ENCODE measurements around the gene LONRF2.

Gene LONRF2

GRCh38 chr2:100293341-100294161, 28.8 kb downstream of the LONRF2 start:
- H3K36me3 Mint-ChIP-seq (ENCODE audit: insufficient read depth): peaks cover 2% of the 10 kb centered on the region
- H3K4me1 Mint-ChIP-seq: no peaks in the 10 kb centered on the region
- no peaks in the 10 kb centered on the region for H3K9me3 Mint-ChIP-seq
- H3K4me3 Mint-ChIP-seq: no peak overlapping the region
- no peak overlapping the region for H3K27ac Mint-ChIP-seq (ENCODE audit: low read depth)
- no peak for DNase-seq (ENCODE audit: low spot score in 2 of 2)
- no peak for ATAC-seq (replicated peaks; ENCODE audit: extremely low read depth, poor library complexity, severe bottlenecking)
- no peaks in the 10 kb centered on the region for H3K27me3 Mint-ChIP-seq

DNA sequence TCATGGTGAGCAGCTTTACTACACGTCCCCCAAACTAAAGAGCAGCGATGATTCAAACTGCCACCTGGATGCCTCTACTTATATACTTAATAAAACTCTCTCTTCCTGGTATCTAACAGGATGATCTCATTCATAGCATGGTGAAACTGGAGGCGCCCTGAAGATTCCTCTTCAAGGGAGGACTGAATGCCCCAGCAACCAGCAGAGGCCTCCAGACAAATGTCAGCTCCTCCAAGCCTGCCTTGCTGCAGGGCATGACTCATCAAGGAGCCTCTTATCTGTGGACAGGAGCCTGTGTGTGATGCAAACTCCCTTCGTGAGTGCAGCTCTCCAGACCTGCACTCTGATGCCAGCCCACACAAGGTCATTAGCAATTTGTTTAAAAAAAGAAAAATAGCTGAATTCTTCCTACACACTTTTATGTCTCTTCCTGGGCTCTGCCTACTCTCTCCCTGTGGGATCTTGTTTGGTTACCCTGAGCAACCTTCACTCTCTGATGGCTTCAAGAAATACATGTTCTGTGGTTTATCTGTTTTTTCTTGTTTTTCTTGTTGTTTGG, 30.2 kb downstream of the LONRF2 start:
- Mint-ChIP-seq H3K9me3 (no peaks in the 10 kb centered on the region), H3K27me3 (no peaks in the 10 kb centered on the region), H3K36me3 (ENCODE audit: insufficient read depth) (peaks cover 2% of the 10 kb centered on the region), H3K27ac (ENCODE audit: low read depth) (no peak overlapping the region), H3K4me3 (no peak overlapping the region), H3K4me1 (no peaks in the 10 kb centered on the region)
- ATAC-seq (replicated peaks; ENCODE audit: extremely low read depth, poor library complexity, severe bottlenecking): no peak
- DNase-seq (ENCODE audit: low spot score in 2 of 2): no peak

DNA sequence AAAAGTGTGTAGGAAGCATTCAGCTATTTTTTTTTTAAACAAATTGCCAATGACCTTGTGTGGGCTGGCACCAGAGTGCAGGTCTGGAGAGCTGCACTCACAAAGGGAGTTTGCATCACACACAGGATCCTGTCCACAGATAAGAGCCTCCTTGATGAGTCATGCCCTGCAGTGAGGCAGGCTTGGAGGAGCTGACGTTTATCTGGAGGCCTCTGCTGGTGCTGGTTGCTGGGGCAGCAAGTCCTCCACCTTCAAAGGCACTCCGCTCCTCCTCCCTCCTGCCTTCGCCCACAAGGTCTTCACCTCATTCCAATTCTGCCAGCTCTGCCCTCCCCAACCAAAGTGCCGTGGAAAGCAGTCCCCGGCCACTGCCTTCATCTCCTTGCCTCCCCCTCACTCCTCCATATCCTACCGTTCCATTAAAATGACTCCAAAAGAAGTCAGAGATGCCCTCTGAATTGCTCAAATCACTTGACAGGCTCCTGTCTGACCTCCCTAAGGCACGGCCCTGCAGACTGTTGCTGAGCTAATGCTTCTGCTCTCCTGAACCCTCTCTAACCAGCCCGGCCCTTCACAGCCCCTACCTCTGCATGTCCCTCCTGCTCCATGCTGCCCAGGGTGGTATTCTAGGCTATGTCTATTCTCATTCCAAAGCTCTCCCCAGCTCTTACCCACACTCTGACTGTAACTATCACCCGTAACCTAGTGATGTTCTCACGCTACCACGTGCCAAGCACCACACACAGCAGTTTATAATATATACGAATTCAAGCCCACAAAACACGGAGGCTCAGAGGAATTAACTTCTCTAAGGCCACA, 30.9 kb downstream of the LONRF2 start:
- no peaks in the 10 kb centered on the region for H3K4me1 Mint-ChIP-seq
- no peaks in the 10 kb centered on the region for H3K9me3 Mint-ChIP-seq
- H3K4me3 Mint-ChIP-seq: no peak overlapping the region
- DNase-seq (ENCODE audit: low spot score in 2 of 2) (no peak), ATAC-seq (replicated peaks; ENCODE audit: extremely low read depth, poor library complexity, severe bottlenecking) (peak; percentile 70)
- no peak overlapping the region for H3K27ac Mint-ChIP-seq (ENCODE audit: low read depth)
- H3K36me3 Mint-ChIP-seq (ENCODE audit: insufficient read depth): peaks cover 2% of the 10 kb centered on the region
- no peaks in the 10 kb centered on the region for H3K27me3 Mint-ChIP-seq

- no peaks in the 10 kb centered on the region for H3K9me3 Mint-ChIP-seq
- H3K4me3 Mint-ChIP-seq: no peak overlapping the region
- H3K27ac Mint-ChIP-seq (ENCODE audit: low read depth): no peak overlapping the region
- H3K4me1 Mint-ChIP-seq: no peaks in the 10 kb centered on the region
- peaks cover 2% of the 10 kb centered on the region for H3K36me3 Mint-ChIP-seq (ENCODE audit: insufficient read depth)
- ATAC-seq (replicated peaks; ENCODE audit: extremely low read depth, poor library complexity, severe bottlenecking): no peak
- H3K27me3 Mint-ChIP-seq: peaks cover 5% of the 10 kb centered on the region
- no peak for DNase-seq (ENCODE audit: low spot score in 2 of 2)
Observed at GRCh38 chr2:100290718-100291151, 31.6 kb downstream of the LONRF2 start.

DNA sequence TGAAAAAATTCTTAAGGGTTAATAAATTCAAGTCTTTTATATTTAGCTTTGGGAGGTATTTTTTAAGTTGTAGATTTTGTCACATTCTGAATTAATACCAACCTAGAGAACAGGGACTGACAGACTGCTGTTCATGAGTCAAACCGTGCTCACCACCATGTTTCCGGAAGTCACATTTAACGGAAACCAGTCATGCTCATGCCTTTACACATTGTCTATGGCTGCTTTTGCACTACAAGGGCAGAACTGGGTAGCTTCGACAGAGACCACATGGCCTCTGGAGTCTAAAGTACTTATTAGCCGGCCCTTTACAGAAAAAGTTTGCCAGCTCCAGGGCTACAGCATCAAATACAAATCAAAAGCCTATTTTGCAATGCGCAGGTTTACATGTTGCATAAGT, 33.3 kb downstream of the LONRF2 start:
- Mint-ChIP-seq H3K27ac (ENCODE audit: low read depth) (no peak overlapping the region), H3K4me1 (no peaks in the 10 kb centered on the region), H3K9me3 (no peaks in the 10 kb centered on the region), H3K4me3 (no peak overlapping the region), H3K27me3 (peaks cover 13% of the 10 kb centered on the region), H3K36me3 (ENCODE audit: insufficient read depth) (no peaks in the 10 kb centered on the region)
- ATAC-seq (replicated peaks; ENCODE audit: extremely low read depth, poor library complexity, severe bottlenecking): no peak
- no peak for DNase-seq (ENCODE audit: low spot score in 2 of 2)

GRCh38 chr2:100286318-100286717, 36.0 kb downstream of the LONRF2 start:
- Mint-ChIP-seq H3K27me3 (peaks cover 24% of the 10 kb centered on the region), H3K36me3 (ENCODE audit: insufficient read depth) (no peaks in the 10 kb centered on the region), H3K9me3 (no peaks in the 10 kb centered on the region), H3K4me1 (no peaks in the 10 kb centered on the region), H3K4me3 (no peak overlapping the region), H3K27ac (ENCODE audit: low read depth) (no peak overlapping the region)
- ATAC-seq (replicated peaks; ENCODE audit: extremely low read depth, poor library complexity, severe bottlenecking) (no peak), DNase-seq (ENCODE audit: low spot score in 2 of 2) (no peak)

DNA sequence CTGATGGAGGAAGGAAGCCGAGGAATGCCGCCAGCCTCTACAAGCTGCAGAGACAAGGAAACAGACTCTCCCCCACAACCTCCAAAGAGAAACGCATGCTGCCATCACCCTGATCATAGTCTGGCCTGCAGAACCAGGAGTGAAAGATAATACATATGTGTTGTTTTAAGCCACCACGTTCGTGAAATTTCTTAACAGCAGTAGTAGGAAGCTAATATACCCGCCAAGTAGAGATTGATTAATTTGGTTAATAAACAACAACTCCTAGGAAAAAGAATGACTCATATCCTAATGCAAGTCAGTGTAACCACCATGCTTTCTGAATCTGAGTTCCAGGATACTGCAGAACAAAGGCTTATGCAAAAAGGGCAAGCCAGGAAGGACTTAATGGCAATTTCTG, 36.6 kb downstream of the LONRF2 start:
- DNase-seq (ENCODE audit: low spot score in 2 of 2): no peak
- peaks cover 31% of the 10 kb centered on the region for H3K27me3 Mint-ChIP-seq
- no peak for ATAC-seq (replicated peaks; ENCODE audit: extremely low read depth, poor library complexity, severe bottlenecking)

GRCh38 chr2:100285011-100285410, 37.3 kb downstream of the LONRF2 start:
- H3K9me3 Mint-ChIP-seq: no peaks in the 10 kb centered on the region
- H3K27ac Mint-ChIP-seq (ENCODE audit: low read depth): no peak overlapping the region
- H3K4me3 Mint-ChIP-seq: no peak overlapping the region
- no peak for ATAC-seq (replicated peaks; ENCODE audit: extremely low read depth, poor library complexity, severe bottlenecking)
- peaks cover 38% of the 10 kb centered on the region for H3K27me3 Mint-ChIP-seq
- no peaks in the 10 kb centered on the region for H3K36me3 Mint-ChIP-seq (ENCODE audit: insufficient read depth)
- no peaks in the 10 kb centered on the region for H3K4me1 Mint-ChIP-seq
- DNase-seq (ENCODE audit: low spot score in 2 of 2): no peak

More for the DNA sequence above, 36.6 kb downstream of the LONRF2 start:
- H3K4me3 Mint-ChIP-seq: no peak overlapping the region
- no peaks in the 10 kb centered on the region for H3K36me3 Mint-ChIP-seq (ENCODE audit: insufficient read depth)
- no peak overlapping the region for H3K27ac Mint-ChIP-seq (ENCODE audit: low read depth)
- no peaks in the 10 kb centered on the region for H3K9me3 Mint-ChIP-seq
- H3K4me1 Mint-ChIP-seq: no peaks in the 10 kb centered on the region

DNA sequence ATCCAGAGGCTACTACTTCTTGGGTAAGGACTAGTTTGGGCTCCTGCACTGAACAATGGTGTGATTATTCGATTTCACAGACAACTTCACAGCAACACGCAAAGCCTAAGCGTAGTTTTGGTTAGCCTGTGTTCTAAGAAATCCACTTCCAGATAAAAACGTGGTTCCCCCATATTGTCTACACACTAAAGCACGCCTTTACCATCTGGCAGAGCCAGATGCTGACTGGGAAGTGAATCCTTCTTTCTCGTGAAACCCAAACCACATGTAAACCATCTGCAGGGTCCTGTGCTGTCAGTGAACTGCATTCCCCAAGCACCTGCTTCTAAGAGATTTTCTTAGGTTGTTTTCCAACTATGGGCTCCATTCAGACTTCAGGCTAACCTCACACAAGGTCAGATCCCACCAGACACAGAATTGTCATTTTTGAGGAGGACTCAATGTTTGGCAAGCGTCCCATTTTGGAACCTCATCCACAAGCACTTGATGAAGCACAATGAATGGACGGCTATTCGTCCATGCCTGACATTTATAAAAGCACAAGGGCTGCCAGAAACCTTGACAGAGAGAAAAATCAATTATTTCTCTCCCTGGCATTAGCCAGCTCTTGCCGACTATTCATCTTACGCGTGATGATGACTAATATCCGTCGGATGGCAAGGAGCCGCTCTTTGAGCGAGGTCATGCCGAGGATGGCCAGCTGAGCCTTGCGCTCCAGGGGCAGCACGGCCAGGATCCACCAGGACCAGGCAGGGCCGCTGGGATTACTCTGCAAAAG, 38.4 kb downstream of the LONRF2 start:
- Mint-ChIP-seq H3K4me1 (peaks cover 5% of the 10 kb centered on the region), H3K27me3 (peaks cover 49% of the 10 kb centered on the region), H3K36me3 (ENCODE audit: insufficient read depth) (no peaks in the 10 kb centered on the region), H3K9me3 (no peaks in the 10 kb centered on the region), H3K27ac (ENCODE audit: low read depth) (no peak overlapping the region), H3K4me3 (no peak overlapping the region)
- ATAC-seq (replicated peaks; ENCODE audit: extremely low read depth, poor library complexity, severe bottlenecking) (no peak), DNase-seq (ENCODE audit: low spot score in 2 of 2) (no peak)

GRCh38 chr2:100281521-100282438, 40.5 kb downstream of the LONRF2 start:
- no peak for DNase-seq (ENCODE audit: low spot score in 2 of 2)

GRCh38 chr2:100279586-100280534, 42.4 kb downstream of the LONRF2 start:
- peaks cover 7% of the 10 kb centered on the region for H3K4me1 Mint-ChIP-seq
- H3K27ac Mint-ChIP-seq (ENCODE audit: low read depth): no peak overlapping the region
- DNase-seq (ENCODE audit: low spot score in 2 of 2) (no peak), ATAC-seq (replicated peaks; ENCODE audit: extremely low read depth, poor library complexity, severe bottlenecking) (no peak)
- H3K4me3 Mint-ChIP-seq: no peak overlapping the region
- H3K9me3 Mint-ChIP-seq: no peaks in the 10 kb centered on the region
- no peaks in the 10 kb centered on the region for H3K36me3 Mint-ChIP-seq (ENCODE audit: insufficient read depth)
- H3K27me3 Mint-ChIP-seq: peaks cover 52% of the 10 kb centered on the region

More at GRCh38 chr2:100281521-100282438, 40.5 kb downstream of the LONRF2 start:
- peaks cover 65% of the 10 kb centered on the region for H3K27me3 Mint-ChIP-seq
- no peak overlapping the region for H3K27ac Mint-ChIP-seq (ENCODE audit: low read depth)
- H3K36me3 Mint-ChIP-seq (ENCODE audit: insufficient read depth): no peaks in the 10 kb centered on the region
- H3K9me3 Mint-ChIP-seq: no peaks in the 10 kb centered on the region
- ATAC-seq (replicated peaks; ENCODE audit: extremely low read depth, poor library complexity, severe bottlenecking): no peak
- H3K4me1 Mint-ChIP-seq: peaks cover 7% of the 10 kb centered on the region
- no peak overlapping the region for H3K4me3 Mint-ChIP-seq
